SK-N-SH treated with all-trans-retinoic acid at 6 μM for 48 hours (cell line): ENCODE results near the gene WWP2.

ENCODE experiments used
- ATAC-seq: fragments of 200-7000 bp; cut with Tn5 transposase; 3 replicates; pipeline ENCODE4 v1.9.1; 2020; ENCODE audit warnings: mild to moderate bottlenecking, moderate library complexity
- ARNTL ChIP-seq: fragments of 450-650 bp; formaldehyde crosslinking; IDR thresholded peaks from 2 replicates; pipeline ENCODE4 v1.5.0; 2020; ENCODE audit warnings: low read depth, mild to moderate bottlenecking, moderate library complexity, borderline replicate concordance
- CSDC2 ChIP-seq: fragments of 250-450 bp; sonication (Bioruptor Pico); IDR thresholded peaks from 2 replicates; pipeline ENCODE4 v1.5.0; 2020; ENCODE audit warnings: mild to moderate bottlenecking, moderate library complexity
- ESRRG ChIP-seq: fragments of 250-450 bp; sonication (Bioruptor Pico); IDR thresholded peaks from 2 replicates; pipeline ENCODE4 v1.6.1; 2021; ENCODE audit warnings: mild to moderate bottlenecking
- ISL1 ChIP-seq: fragments of 250-450 bp; sonication (Bioruptor Pico); IDR thresholded peaks from 2 replicates; pipeline ENCODE4 v2.1.2; 2022; ENCODE audit warnings: mild to moderate bottlenecking, moderate library complexity
- OSR1 ChIP-seq: fragments of 250-450 bp; sonication (Bioruptor Pico); IDR thresholded peaks from 2 replicates; pipeline ENCODE4 v1.8.0; 2022; ENCODE audit warnings: moderate library complexity, mild to moderate bottlenecking, inconsistent platforms
- PPARA ChIP-seq: fragments of 250-450 bp; sonication (Bioruptor Pico); IDR thresholded peaks from 2 replicates; pipeline ENCODE4 v1.5.0; 2020; ENCODE audit warnings: mild to moderate bottlenecking, borderline replicate concordance
- RARB ChIP-seq: fragments of 250-450 bp; sonication (Bioruptor Pico); IDR thresholded peaks from 2 replicates; pipeline ENCODE4 v1.8.0; 2021; ENCODE audit warnings: mild to moderate bottlenecking, moderate library complexity
- SNAI2 ChIP-seq: fragments of 250-450 bp; sonication (Bioruptor Pico); IDR thresholded peaks from 2 replicates; pipeline ENCODE4 v1.5.0; 2020; ENCODE audit warnings: mild to moderate bottlenecking, moderate library complexity
- TCF4 ChIP-seq: fragments of 250-450 bp; sonication (Bioruptor Pico); IDR thresholded peaks from 2 replicates; pipeline ENCODE4 v1.8.0; 2021; ENCODE audit warnings: mild to moderate bottlenecking, moderate library complexity, borderline replicate concordance
- TOX ChIP-seq: fragments of 250-450 bp; sonication (Bioruptor Pico); IDR thresholded peaks from 2 replicates; pipeline ENCODE4 v1.8.0; 2021; ENCODE audit warnings: mild to moderate bottlenecking, moderate library complexity, borderline replicate concordance
- ZC3H10 ChIP-seq: fragments of 250-450 bp; sonication (Bioruptor Pico); IDR thresholded peaks from 2 replicates; pipeline ENCODE4 v1.5.1; 2021; ENCODE audit warnings: mild to moderate bottlenecking, moderate library complexity
- ZFP3 ChIP-seq: fragments of 250-450 bp; sonication (Bioruptor Pico); IDR thresholded peaks from 2 replicates; pipeline ENCODE4 v1.5.0; 2020; ENCODE audit warnings: mild to moderate bottlenecking, moderate library complexity
- ZNF565 ChIP-seq: fragments of 450-650 bp; formaldehyde crosslinking; conservative IDR thresholded peaks from 2 replicates; pipeline ENCODE4 v1.5.0; 2020; ENCODE audit warnings: low read depth, mild to moderate bottlenecking, moderate library complexity
- ZNF70 ChIP-seq: fragments of 450-650 bp; formaldehyde crosslinking; IDR thresholded peaks from 2 replicates; pipeline ENCODE4 v1.5.0; 2020; ENCODE audit warnings: mild to moderate bottlenecking, moderate library complexity
- ZNF8 ChIP-seq: fragments of 450-650 bp; formaldehyde crosslinking; IDR thresholded peaks from 2 replicates; pipeline ENCODE4 v1.5.0; 2020; ENCODE audit warnings: mild to moderate bottlenecking, moderate library complexity
- TF ChIP-seq, protein P1 (sequence below): fragments of 250-450 bp; sonication (Bioruptor Pico); IDR thresholded peaks from 2 replicates; pipeline ENCODE4 v1.8.0; 2020; ENCODE audit warnings: mild to moderate bottlenecking, moderate library complexity, borderline replicate concordance
- TF ChIP-seq, protein P2 (sequence below): fragments of 250-450 bp; sonication (Bioruptor Pico); IDR thresholded peaks from 2 replicates; pipeline ENCODE4 v1.5.1; 2021; ENCODE audit warnings: mild to moderate bottlenecking, moderate library complexity
- TF ChIP-seq, protein P3 (sequence below): fragments of 250-450 bp; sonication (Bioruptor Pico); IDR thresholded peaks from 2 replicates; pipeline ENCODE4 v1.8.0; 2021; ENCODE audit warnings: low read depth, mild to moderate bottlenecking, moderate library complexity, borderline replicate concordance
- TF ChIP-seq, protein P4 (sequence below): fragments of 250-450 bp; sonication (Bioruptor Pico); IDR thresholded peaks from 2 replicates; pipeline ENCODE4 v1.5.1; 2020; ENCODE audit warnings: low read depth, mild to moderate bottlenecking, moderate library complexity
- TF ChIP-seq, protein P5 (sequence below): fragments of 250-450 bp; sonication (Bioruptor Pico); IDR thresholded peaks from 2 replicates; pipeline ENCODE4 v1.5.0; 2020; ENCODE audit warnings: mild to moderate bottlenecking, moderate library complexity

Gene WWP2

DNA sequence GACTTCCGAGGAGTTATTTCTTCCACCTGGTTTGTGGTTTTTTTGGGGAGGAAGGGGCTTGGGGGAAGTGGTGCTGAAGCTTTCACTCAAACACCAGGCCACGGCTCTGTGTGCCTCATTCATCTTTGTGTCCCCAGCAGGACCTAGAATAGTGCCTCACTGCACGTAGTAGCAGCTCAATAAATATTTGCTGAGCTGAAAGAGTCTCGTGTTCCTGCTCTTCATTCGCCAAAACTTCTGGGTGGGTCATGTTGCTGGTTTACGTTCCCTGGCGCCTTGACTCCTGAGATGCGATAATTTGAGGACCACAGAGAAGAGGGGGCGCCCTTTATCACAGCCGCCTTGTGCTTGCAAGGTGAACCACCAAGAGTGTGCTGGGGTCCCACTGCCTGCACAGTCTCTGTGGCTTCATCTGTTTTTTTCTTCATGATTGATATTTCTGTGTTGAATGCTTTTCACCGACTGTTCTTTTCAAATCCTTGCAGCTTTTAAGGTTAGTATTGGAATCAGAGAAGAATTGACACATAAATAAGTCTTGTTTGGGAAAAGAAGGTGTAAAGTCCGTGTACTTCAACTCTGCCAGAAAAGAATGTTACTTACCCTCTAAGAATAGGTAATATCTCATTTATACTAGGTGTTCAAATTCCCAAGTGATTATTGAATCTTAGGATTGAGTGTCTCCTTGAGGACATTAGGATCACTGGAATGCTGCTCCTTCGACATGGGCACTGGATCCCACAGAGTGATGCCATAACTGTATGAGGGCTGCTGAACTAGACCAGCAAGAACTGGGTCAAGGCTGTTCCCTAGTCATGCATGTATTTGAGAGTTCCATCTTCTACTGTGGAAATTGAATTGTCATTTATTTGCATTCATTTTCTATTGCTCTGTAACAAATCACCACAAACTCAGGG, 96.3 kb downstream of the WWP2 start:
- no peak for TF ChIP-seq PPARA (CRISPR knock-in tag)
- TF ChIP-seq SNAI2 (CRISPR knock-in tag) = no peak
- TF ChIP-seq, protein P1, sequence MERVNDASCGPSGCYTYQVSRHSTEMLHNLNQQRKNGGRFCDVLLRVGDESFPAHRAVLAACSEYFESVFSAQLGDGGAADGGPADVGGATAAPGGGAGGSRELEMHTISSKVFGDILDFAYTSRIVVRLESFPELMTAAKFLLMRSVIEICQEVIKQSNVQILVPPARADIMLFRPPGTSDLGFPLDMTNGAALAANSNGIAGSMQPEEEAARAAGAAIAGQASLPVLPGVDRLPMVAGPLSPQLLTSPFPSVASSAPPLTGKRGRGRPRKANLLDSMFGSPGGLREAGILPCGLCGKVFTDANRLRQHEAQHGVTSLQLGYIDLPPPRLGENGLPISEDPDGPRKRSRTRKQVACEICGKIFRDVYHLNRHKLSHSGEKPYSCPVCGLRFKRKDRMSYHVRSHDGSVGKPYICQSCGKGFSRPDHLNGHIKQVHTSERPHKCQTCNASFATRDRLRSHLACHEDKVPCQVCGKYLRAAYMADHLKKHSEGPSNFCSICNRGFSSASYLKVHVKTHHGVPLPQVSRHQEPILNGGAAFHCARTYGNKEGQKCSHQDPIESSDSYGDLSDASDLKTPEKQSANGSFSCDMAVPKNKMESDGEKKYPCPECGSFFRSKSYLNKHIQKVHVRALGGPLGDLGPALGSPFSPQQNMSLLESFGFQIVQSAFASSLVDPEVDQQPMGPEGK (CRISPR knock-in tag) = no peak
- TF ChIP-seq, protein P2, sequence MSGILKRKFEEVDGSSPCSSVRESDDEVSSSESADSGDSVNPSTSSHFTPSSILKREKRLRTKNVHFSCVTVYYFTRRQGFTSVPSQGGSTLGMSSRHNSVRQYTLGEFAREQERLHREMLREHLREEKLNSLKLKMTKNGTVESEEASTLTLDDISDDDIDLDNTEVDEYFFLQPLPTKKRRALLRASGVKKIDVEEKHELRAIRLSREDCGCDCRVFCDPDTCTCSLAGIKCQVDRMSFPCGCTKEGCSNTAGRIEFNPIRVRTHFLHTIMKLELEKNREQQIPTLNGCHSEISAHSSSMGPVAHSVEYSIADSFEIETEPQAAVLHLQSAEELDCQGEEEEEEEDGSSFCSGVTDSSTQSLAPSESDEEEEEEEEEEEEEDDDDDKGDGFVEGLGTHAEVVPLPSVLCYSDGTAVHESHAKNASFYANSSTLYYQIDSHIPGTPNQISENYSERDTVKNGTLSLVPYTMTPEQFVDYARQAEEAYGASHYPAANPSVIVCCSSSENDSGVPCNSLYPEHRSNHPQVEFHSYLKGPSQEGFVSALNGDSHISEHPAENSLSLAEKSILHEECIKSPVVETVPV (CRISPR knock-in tag) = no peak
- TF ChIP-seq, protein P3, sequence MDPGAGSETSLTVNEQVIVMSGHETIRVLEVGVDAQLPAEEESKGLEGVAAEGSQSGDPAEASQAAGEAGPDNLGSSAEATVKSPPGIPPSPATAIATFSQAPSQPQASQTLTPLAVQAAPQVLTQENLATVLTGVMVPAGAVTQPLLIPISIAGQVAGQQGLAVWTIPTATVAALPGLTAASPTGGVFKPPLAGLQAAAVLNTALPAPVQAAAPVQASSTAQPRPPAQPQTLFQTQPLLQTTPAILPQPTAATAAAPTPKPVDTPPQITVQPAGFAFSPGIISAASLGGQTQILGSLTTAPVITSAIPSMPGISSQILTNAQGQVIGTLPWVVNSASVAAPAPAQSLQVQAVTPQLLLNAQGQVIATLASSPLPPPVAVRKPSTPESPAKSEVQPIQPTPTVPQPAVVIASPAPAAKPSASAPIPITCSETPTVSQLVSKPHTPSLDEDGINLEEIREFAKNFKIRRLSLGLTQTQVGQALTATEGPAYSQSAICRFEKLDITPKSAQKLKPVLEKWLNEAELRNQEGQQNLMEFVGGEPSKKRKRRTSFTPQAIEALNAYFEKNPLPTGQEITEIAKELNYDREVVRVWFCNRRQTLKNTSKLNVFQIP (CRISPR knock-in tag) = no peak
- TF ChIP-seq ISL1 = no peak
- no peak for TF ChIP-seq RARB (CRISPR knock-in tag)
- no peak for TF ChIP-seq ZNF8 (CRISPR knock-in tag)
- no peak for TF ChIP-seq ARNTL (CRISPR knock-in tag)
- ATAC-seq = no peak

- TF ChIP-seq, protein P2 (CRISPR knock-in tag) = no peak
- TF ChIP-seq ZC3H10 = no peak
- TF ChIP-seq ESRRG = no peak
- TF ChIP-seq ZNF70 (CRISPR knock-in tag) = no peak
- TF ChIP-seq, protein P4, sequence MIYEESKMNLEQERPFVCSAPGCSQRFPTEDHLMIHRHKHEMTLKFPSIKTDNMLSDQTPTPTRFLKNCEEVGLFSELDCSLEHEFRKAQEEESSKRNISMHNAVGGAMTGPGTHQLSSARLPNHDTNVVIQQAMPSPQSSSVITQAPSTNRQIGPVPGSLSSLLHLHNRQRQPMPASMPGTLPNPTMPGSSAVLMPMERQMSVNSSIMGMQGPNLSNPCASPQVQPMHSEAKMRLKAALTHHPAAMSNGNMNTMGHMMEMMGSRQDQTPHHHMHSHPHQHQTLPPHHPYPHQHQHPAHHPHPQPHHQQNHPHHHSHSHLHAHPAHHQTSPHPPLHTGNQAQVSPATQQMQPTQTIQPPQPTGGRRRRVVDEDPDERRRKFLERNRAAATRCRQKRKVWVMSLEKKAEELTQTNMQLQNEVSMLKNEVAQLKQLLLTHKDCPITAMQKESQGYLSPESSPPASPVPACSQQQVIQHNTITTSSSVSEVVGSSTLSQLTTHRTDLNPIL = no peak
- no peak for TF ChIP-seq TCF4
- TF ChIP-seq OSR1 (CRISPR knock-in tag) = no peak
- no peak for TF ChIP-seq TOX (CRISPR knock-in tag)
- no peak for TF ChIP-seq ISL1
- TF ChIP-seq, protein P1 (CRISPR knock-in tag) = no peak
- TF ChIP-seq SNAI2 (CRISPR knock-in tag) = no peak
- TF ChIP-seq, protein P5, sequence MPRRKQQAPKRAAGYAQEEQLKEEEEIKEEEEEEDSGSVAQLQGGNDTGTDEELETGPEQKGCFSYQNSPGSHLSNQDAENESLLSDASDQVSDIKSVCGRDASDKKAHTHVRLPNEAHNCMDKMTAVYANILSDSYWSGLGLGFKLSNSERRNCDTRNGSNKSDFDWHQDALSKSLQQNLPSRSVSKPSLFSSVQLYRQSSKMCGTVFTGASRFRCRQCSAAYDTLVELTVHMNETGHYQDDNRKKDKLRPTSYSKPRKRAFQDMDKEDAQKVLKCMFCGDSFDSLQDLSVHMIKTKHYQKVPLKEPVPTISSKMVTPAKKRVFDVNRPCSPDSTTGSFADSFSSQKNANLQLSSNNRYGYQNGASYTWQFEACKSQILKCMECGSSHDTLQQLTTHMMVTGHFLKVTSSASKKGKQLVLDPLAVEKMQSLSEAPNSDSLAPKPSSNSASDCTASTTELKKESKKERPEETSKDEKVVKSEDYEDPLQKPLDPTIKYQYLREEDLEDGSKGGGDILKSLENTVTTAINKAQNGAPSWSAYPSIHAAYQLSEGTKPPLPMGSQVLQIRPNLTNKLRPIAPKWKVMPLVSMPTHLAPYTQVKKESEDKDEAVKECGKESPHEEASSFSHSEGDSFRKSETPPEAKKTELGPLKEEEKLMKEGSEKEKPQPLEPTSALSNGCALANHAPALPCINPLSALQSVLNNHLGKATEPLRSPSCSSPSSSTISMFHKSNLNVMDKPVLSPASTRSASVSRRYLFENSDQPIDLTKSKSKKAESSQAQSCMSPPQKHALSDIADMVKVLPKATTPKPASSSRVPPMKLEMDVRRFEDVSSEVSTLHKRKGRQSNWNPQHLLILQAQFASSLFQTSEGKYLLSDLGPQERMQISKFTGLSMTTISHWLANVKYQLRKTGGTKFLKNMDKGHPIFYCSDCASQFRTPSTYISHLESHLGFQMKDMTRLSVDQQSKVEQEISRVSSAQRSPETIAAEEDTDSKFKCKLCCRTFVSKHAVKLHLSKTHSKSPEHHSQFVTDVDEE = no peak
- no peak for TF ChIP-seq ZNF8 (CRISPR knock-in tag)
- no peak for TF ChIP-seq CSDC2 (CRISPR knock-in tag)
- TF ChIP-seq RARB (CRISPR knock-in tag) = no peak
- TF ChIP-seq ZNF565 = no peak
- TF ChIP-seq PPARA (CRISPR knock-in tag) = no peak
- no peak for TF ChIP-seq ARNTL (CRISPR knock-in tag)
- no peak for TF ChIP-seq ZFP3
- no peak for ATAC-seq
Measured at GRCh38 chr16:69859105-69859989, 97.2 kb downstream of the WWP2 start.
